HG02759 (cell line): ENCODE results near the gene CXCL10.

Source experiments
- ATAC-seq: cut with Tn5 transposase; IDR thresholded peaks from one replicate; pipeline ENCODE4 v1.9.1; 2021; ENCODE audit warnings: mild to moderate bottlenecking, moderate library complexity; ENCODE audit not compliant: unreplicated experiment

The CXCL10 gene

GRCh38 chr4:75997081-75997480 lies 26.2 kb downstream of the CXCL10 start:
- no peak for ATAC-seq

- ATAC-seq, result no peak
Measured at GRCh38 chr4:75995727-75996126, 27.6 kb downstream of the CXCL10 start.

GRCh38 chr4:75992462-75992861 lies 30.8 kb downstream of the CXCL10 start:
- no peak for ATAC-seq

- no peak for ATAC-seq
Measured at GRCh38 chr4:75989846-75990528, 33.3 kb downstream of the CXCL10 start.

GRCh38 chr4:75985116-75985515 lies 38.2 kb downstream of the CXCL10 start:
- no peak for ATAC-seq

- no peak for ATAC-seq
Measured at GRCh38 chr4:75980576-75980975, 42.7 kb downstream of the CXCL10 start.

GRCh38 chr4:75976177-75976576 lies 47.1 kb downstream of the CXCL10 start:
- no peak for ATAC-seq

- ATAC-seq, result no peak
Measured at GRCh38 chr4:75973766-75974165, 49.5 kb downstream of the CXCL10 start.
